Adrenal gland (tissue), 12 donors: Measurements from ENCODE around the gene ANO10. TPM values are rescaled to one million over a fixed set of nuclear protein-coding genes. Genes with fewer than 3 reads are reported as not detected.
"Not testable (repeated sequence)": the region's sequence is repeated elsewhere in the genome, so short reads cannot be mapped to it uniquely, and the experiment has no call there.

ENCODE experiments used
- DNase-seq, 7 donors: peaks; one replicate each; pipeline ENCODE4 v3.0.0-alpha.2; 2019 to 2020
- H3K27ac ChIP-seq, 5 donors: fragments of 200-600 bp; sonication (generic) in 4 of 5; 1 replicate in 3 of 5; 2 replicates in 2 of 5; pipeline versions ENCODE4 v1.5.1 to v1.8.0; 2016 to 2020; ENCODE audit warnings: mild to moderate bottlenecking in 1 of 5
- H3K27me3 ChIP-seq: fragments of 200-600 bp; 2 replicates; pipeline ENCODE4 v1.8.0; 2021
- H3K36me3 ChIP-seq, 2 donors: fragments of 200-600 bp; replicated peaks in 1 of 2; 1 replicate in 1 of 2; 2 replicates in 1 of 2; pipeline versions ENCODE4 v1.5.1 to v1.8.0; 2018 to 2022
- H3K4me1 ChIP-seq, 2 donors: fragments of 200-600 bp; replicated peaks in 1 of 2; 1 replicate in 1 of 2; 2 replicates in 1 of 2; pipeline versions ENCODE4 v1.5.1 to v1.8.0; 2018 to 2021
- H3K4me3 ChIP-seq, 4 donors: fragments of 200-600 bp; sonication (generic) in 3 of 4; one replicate each; pipeline ENCODE4 v1.5.1; 2016 to 2018
- H3K9me3 ChIP-seq, 3 donors: fragments of 200-600 bp; sonication (generic) in 1 of 3; replicated peaks in 1 of 3; 1 replicate in 2 of 3; 2 replicates in 1 of 3; pipeline versions ENCODE4 v1.5.1 to v1.8.0; 2016 to 2021
- CTCF ChIP-seq, 6 experiments: fragments of 450-650 bp in 4 of 6; fragments of 200-600 bp in 2 of 6; sonication (generic) in 1 of 6; IDR thresholded peaks; 1 replicate in 5 of 6; 2 replicates in 1 of 6; pipeline versions ENCODE4 v1.5.1 to v1.8.0; 2016 to 2021; ENCODE audit warnings: antibody characterized with exemption in 6 of 6, mild to moderate bottlenecking in 2 of 6, moderate library complexity in 1 of 6
- POLR2A ChIP-seq, 2 donors: fragments of 450-650 bp; IDR thresholded peaks; one replicate each; pipeline ENCODE4 v1.6.1; 2017; ENCODE audit warnings: antibody characterized with exemption in 2 of 2, mild to moderate bottlenecking in 2 of 2, moderate library complexity in 1 of 2
- WGBS, 4 donors: extraction: QIAGEN DNeasy Blood & Tissue Kit in 2 of 4; methylation state at CpG; one replicate each; pipeline versions ENCODE4 v1.1.5 to v1.1.7; 2013 to 2017; 5-methylcytosine and 5-hydroxymethylcytosine counted together
- intact Hi-C, 2 donors: fragments of 100-400 bp; cut with DNase I; formaldehyde crosslinking; loops; one replicate each; pipeline versions ENCODE4 v1.14.1 to v1.15.0; 2022 to 2023
- polyA plus RNA-seq, 3 donors: library from polyadenylated mRNA; stranded (reverse); fragments of 200-250 nt in 2 of 3; fragments of 350-450 nt in 1 of 3; fragmentation: Illumina TruSeq in 1 of 3; extraction: RNeasy Lipid Tissue Mini Kit (QIAGEN cat#74804) in 1 of 3; gene quantifications; one replicate each; pipeline ENCODE4 v1.2.3, GENCODE V29; 2013 to 2014
- total RNA-seq, 9 donors: library from RNA; depleted of rRNA in 4 of 9; stranded (reverse); fragments of >200 nt in 4 of 9; fragments of 120-200 nt in 1 of 9; fragmentation: NEBNext Ultra II Directional in 1 of 9; extraction: Animal tissue kit (Norgen Biotek cat#: 25700) in 1 of 9; gene quantifications; one replicate each; pipeline versions ENCODE4 v1.1.0 to v1.2.4, GENCODE V29; 2013 to 2023
- donor health status: healthy with polysubstance abuse.
- donor health status: Bipolar disorder and iron deficiency.
- donor health status: DM: yes; HTN: yes; CAD: no.
- donor health status: DM: no; HTN: no; CAD: no.
- donor health status: DM: no; HTN: no; CAD: no.
- donor health status: DM: yes; HTN: yes; CAD: no.

The ANO10 gene
- total and polyA plus RNA-seq, 12 donors, result 10.7 to 34.8 (median 22.0) TPM

- Histone ChIP-seq H3K4me1 (no peaks in the 10 kb centered on the region), H3K4me3 (no peak overlapping the region), H3K9me3 (no peaks in the 10 kb centered on the region), H3K27ac (no peak overlapping the region), H3K27me3 (no peaks in the 10 kb centered on the region), H3K36me3 (no peaks in the 10 kb centered on the region)
- DNase-seq, result no peak
- intact Hi-C loops, result no loop called here
- 79 to 96% (median 85%) methylated on average over 4 to 13 of the region's 13 CpGs for WGBS, 4 donors
- no peak for TF ChIP-seq POLR2A (IDR thresholded peaks at IDR 0.05)
- TF ChIP-seq CTCF (IDR thresholded peaks at IDR 0.05), result no peak
Measured at GRCh38 chr3:43659250-43659880, 37.6 kb upstream of the ANO10 start.

GRCh38 chr3:43656390-43656789 is 34.6 kb upstream of the ANO10 start:
- DNase-seq, intact Hi-C loops, H3K4me1 ChIP-seq, H3K4me3 ChIP-seq, H3K9me3 ChIP-seq, H3K36me3 ChIP-seq, H3K27me3 ChIP-seq, H3K27ac ChIP-seq: not testable (repeated sequence)
- 95 to 98% (median 97%) methylated on average over 6 to 22 of the region's 22 CpGs for WGBS, 4 donors

GRCh38 chr3:43650345-43650744 is 28.5 kb upstream of the ANO10 start:
- H3K9me3 ChIP-seq, result no peaks in the 10 kb centered on the region
- no peak overlapping the region for H3K27ac ChIP-seq
- TF ChIP-seq POLR2A (IDR thresholded peaks at IDR 0.05) (no peak), CTCF (IDR thresholded peaks at IDR 0.05) (no peak)
- intact Hi-C loops, result no loop called here
- no peaks in the 10 kb centered on the region for H3K27me3 ChIP-seq
- H3K36me3 ChIP-seq, result no peaks in the 10 kb centered on the region
- 50 to 53% (median 52%) methylated on average over 1 of the region's 1 CpG for whole genome bisulfite sequencing, 4 donors
- no peaks in the 10 kb centered on the region for H3K4me1 ChIP-seq
- H3K4me3 ChIP-seq, result no peak overlapping the region
- no peak for DNase-seq

GRCh38 chr3:43649365-43649968 is 27.7 kb upstream of the ANO10 start:
- no peak overlapping the region for H3K27ac ChIP-seq
- no peaks in the 10 kb centered on the region for H3K27me3 ChIP-seq
- no peak overlapping the region for H3K4me3 ChIP-seq
- no peaks in the 10 kb centered on the region for H3K4me1 ChIP-seq
- no peaks in the 10 kb centered on the region for H3K36me3 ChIP-seq
- no peaks in the 10 kb centered on the region for H3K9me3 ChIP-seq
- TF ChIP-seq CTCF (IDR thresholded peaks at IDR 0.05), result no peak
- TF ChIP-seq POLR2A (IDR thresholded peaks at IDR 0.05), result no peak
- 52 to 65% (median 58%) methylated on average over 6 of the region's 6 CpGs for WGBS, 4 donors
- intact Hi-C loops, result no loop called here
- DNase-seq, result no peak

GRCh38 chr3:43648957-43649356 is 27.1 kb upstream of the ANO10 start:
- Histone ChIP-seq H3K4me1 (no peaks in the 10 kb centered on the region), H3K27me3 (no peaks in the 10 kb centered on the region), H3K27ac (no peak overlapping the region), H3K9me3 (no peaks in the 10 kb centered on the region), H3K36me3 (no peaks in the 10 kb centered on the region), H3K4me3 (no peak overlapping the region)
- no peak for DNase-seq
- TF ChIP-seq CTCF (IDR thresholded peaks at IDR 0.05), result no peak
- no peak for TF ChIP-seq POLR2A (IDR thresholded peaks at IDR 0.05)
- WGBS, 4 donors, result 80 to 93% (median 83%) methylated on average over 3 of the region's 3 CpGs
- intact Hi-C loops, result no loop called here
